Right lobe of liver (tissue), 4 donors: ENCODE results near the gene ROMO1.

ENCODE experiments used
- POLR2A ChIP-seq: fragments of 450-650 bp; IDR thresholded peaks from one replicate; pipeline ENCODE4 v1.6.1; 2017; ENCODE audit warnings: antibody characterized with exemption, mild to moderate bottlenecking
- TF ChIP-seq, protein P1 (sequence below), 4 donors: fragments of 200-600 bp in 3 of 4; fragments of 450-650 bp in 1 of 4; IDR thresholded peaks; one replicate each; pipeline versions ENCODE4 v1.5.1 to v1.8.0; 2016 to 2022; ENCODE audit warnings: antibody characterized with exemption in 4 of 4, mild to moderate bottlenecking in 2 of 4
- donor health status: DM: no; HTN: no; CAD: no.
- donor health status: DM: no; HTN: no; CAD: no.
- donor health status: DM: no; HTN: yes; CAD: no.

DNA sequence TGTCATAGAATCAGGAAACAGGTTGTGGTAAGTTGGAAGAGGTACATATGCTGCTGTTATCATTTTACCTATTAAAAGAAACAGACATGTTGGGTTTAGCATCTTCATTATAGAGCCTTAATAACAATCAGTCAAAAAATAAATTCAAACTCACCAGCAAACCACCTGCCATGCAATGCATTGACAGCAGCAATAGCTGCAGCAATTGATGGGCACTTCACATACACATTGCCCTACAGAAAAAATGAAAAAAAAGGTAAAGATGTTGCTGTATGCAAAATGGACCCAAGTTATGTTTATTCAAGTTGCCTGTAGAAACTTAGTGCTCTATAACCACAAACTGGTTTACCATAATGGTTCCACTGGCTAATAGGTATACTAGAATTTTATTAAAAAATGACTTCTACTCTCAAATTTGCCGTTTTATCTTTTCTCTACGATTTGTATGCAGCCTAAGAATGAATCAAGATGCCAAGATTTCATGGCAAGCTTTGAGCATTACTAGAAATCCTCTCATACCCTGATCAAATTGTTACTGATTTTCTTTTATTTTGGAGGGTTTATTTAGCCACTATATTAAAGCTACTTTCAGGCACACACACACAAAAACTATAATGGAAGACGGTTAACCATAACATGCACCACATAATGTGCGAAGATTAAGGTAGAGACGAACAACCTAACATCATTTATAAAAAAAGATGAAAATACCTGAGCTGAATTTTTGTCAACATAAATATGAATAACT lies 5.5 kb downstream of the ROMO1 start:
- TF ChIP-seq, protein P1, sequence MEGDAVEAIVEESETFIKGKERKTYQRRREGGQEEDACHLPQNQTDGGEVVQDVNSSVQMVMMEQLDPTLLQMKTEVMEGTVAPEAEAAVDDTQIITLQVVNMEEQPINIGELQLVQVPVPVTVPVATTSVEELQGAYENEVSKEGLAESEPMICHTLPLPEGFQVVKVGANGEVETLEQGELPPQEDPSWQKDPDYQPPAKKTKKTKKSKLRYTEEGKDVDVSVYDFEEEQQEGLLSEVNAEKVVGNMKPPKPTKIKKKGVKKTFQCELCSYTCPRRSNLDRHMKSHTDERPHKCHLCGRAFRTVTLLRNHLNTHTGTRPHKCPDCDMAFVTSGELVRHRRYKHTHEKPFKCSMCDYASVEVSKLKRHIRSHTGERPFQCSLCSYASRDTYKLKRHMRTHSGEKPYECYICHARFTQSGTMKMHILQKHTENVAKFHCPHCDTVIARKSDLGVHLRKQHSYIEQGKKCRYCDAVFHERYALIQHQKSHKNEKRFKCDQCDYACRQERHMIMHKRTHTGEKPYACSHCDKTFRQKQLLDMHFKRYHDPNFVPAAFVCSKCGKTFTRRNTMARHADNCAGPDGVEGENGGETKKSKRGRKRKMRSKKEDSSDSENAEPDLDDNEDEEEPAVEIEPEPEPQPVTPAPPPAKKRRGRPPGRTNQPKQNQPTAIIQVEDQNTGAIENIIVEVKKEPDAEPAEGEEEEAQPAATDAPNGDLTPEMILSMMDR (IDR thresholded peaks at IDR 0.05), result no peak
- TF ChIP-seq POLR2A, result no peak
